NCI-H510A treated with DMSO at 0.1 percent for 48 hours (cell line): ENCODE results near the gene ST8SIA4.
A peak's percentile ranks its signal among the peaks of the same experiment; 100 is the strongest.
"Not testable (repeated sequence)": the region's sequence is repeated elsewhere in the genome, so short reads cannot be mapped to it uniquely, and the experiment has no call there.

Source experiments
- DNase-seq: peaks from one replicate; lab custom pipeline; 2025; lab: John Stamatoyannopoulos, UW

The ST8SIA4 gene

DNA sequence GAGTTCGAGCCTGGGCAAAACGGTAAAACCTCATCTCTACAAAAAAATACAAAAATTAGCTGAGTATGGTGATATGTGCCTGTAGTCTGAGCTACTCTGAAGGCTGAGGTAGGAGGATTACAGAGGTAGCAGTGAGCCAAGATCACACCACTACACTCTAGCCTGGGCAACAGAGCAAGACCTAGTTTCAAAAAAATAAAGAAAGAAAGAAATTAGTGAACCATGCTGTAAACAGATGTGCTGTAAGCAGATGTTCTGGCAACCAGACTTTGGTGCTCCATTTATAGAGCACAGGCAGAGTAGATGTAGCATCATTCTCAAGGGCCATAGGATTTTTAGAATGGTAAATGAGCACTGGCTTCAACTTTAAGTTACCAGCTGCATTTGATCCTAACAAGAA, 115.4 kb downstream of the ST8SIA4 start:
- DNase-seq = no peak

DNA sequence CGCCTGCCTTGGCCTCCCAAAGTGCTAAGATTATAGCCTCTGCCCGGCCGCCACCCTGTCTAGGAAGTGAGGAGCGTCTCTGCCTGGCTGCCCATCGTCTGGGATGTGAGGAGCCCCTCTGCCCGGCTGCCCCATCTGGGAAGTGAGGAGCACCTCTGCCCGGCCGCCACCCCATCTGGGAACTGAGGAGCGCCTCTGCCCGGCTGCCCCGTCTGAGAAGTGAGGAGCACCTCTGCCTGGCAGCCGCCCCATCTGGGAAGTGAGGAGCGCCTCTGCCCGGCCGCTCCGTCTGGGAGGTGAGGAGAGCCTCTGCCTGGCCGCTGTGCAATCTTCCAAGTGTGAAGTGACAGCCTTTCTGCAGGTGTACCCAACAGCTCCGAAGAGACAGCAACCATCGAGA, 117.5 kb downstream of the ST8SIA4 start:
- not testable (repeated sequence) for DNase-seq

DNA sequence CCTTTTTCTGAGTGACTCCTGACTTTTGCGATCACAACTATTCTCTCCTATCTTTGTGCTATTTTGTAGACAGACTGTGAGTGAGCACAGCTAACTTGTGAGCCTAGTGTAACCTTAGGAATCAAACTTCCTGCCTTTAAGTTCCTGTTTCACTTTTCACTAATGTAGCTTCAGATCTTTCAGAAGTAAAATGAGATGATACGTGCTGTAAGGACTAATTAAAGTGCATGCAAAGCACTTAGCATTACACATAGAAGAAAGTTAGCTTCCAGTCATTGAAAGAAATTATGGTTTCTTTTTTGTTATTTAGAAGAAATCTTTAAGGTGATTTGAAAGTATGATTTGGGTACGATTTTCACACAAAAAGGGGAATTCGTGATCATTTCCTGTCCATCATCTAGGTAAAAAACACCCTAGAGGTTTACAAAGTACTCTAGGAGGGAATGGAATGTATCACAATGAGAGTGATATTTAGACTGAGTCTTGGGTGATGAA, 122.7 kb downstream of the ST8SIA4 start:
- no peak for DNase-seq

DNA sequence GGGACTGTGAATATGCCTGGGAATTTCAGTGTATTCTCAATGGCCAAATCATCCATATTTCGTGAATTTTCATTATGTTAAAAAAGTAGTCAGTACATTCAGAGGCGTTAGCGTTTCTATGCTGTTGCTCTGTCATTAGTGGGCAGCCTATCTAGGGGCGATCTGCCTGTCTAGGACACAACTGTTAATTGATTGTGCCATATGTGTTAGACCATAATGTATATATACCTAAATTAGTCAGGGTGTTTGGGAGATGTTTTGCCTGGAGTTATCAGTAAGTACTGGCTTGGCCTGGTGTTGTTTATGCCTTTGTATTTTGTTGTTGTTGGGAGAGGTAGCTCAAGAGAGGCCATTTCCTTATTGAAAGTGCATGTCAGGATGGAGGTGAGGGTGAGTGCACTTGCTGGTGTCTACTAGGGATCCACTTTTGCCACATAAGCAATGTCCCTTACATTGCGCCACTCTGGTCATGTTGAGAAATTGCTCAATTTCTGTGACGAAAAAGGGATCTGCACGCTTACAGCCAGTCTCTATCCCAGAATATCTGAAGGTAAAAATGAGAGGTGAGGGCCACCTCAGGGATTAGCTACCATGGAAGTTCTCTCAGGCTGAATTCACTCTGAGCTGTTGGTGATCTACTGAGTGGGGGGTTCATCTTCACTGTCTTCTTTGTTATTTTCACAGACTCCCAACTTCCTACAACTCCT, 123.3 kb downstream of the ST8SIA4 start:
- DNase-seq = no peak

DNA sequence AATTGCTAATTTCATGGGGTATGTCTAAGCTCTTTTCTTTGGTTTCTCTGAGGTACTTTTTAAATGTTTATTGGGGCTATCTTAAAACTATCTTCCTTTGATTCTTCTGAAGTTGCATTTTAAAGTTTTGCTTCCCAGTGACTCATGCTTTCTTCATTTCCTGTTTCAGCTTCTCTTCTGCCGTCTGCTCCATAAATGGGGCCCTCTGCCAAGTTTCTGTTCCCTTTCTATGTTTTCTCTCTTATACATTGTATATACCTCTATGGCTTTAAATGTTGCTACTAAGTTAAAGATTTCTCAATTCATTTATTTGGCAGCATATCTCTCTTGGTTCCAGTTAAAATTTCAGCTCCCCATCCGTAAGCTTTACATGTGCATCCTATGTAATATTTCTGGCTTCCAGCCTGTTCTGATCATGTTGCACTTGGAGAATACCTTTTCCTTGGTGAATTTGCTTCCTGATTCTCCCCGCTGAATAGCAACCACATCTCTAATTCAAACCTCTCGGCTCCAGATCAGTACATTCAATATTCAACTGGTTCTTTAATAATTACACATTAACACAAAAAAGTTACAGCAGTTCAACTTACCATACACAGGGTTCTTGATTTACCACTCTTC, 125.3 kb downstream of the ST8SIA4 start:
- no peak for DNase-seq

DNA sequence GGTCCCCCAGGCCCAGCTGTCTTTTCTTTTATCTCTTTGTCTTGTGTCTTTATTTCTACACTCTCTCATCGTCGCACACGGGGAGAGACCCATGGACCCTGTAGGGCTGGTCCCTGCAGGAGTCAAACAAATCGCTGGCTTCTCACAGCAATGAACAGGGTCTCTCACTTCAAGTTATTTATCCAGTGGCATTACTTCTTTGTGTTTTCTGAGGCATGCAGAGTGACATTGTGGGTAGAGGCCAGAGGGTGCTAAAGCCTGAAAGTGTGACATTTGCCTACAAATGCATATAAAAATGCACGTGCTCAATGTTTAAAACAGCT, 127.6 kb downstream of the ST8SIA4 start:
- DNase-seq = no peak

DNA sequence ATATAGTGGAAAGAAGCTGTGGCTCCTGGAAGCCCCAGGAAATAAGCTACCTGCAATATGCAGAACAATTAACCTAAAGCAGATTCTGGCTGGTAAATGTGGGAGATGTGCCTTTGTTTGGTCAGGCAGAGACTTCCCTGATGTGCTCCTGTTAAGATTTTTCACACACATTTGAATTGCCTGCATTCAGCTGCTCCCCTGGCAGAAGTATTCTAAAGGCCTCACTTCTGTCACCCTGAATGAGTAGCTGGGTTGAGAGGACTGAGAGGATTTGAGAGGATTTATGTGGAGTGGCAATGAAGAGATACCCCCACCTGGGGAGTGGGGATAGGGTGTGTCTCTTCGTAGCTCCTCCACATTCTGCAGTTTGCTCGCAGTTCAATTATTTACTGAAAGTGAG, 130.5 kb downstream of the ST8SIA4 start:
- peak; percentile 43 for DNase-seq

DNA sequence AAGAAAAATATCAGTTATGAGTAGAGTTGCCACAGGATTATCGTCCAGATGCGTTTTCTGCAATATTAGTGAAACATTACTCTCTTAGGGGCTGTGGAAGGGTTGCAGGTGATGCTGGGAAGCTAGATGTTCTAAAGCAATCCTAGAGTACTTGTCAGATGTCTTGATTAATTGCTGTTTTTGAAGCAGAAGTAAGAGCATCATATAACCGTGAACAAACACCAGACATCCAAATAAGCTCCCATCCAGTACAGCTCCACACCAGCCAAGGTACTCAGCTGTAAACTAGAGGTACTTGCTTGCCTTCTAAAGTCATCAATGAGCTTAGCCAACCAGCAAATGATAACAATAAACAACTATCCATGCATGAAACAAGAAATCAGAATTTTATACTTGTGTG, 131.1 kb downstream of the ST8SIA4 start:
- peak; percentile 63 for DNase-seq

DNA sequence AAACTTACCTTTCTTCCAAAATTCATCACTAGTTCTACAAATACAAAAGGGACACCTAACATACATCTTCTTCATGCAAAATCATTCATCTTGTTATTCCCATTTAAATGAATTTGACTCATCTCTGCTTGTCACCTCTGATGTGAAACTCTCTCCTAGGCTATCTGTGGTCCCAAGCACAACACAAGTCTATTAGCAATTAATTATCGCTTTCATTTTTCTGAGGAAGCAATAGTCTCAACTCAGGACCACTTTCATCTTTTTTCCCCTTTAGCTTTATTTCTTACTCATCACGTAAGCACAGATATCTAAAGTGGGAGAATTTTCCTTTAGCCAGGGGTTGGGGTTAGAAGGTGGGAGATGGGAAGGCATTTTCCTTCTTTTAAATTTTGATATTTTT, 131.9 kb downstream of the ST8SIA4 start:
- DNase-seq = no peak

DNA sequence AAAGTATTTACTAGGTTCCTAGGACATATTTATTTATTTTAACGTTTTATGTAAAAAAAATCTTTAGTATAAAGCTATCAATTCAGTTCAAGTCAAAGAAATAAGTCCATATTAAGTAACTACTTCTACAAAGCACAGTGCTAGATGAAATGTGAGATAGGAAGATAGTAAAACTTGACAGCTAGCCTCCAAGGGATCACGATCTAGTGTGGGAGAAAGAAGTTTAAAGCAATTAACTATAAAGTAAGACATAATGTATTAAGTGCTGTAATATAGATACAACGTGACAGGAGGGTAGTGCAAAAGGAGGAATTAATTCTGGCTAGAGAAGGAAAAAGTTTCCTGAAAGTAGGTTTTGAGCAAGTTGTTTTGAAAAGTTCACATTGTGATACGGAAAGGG, 134.9 kb downstream of the ST8SIA4 start:
- no peak for DNase-seq

DNA sequence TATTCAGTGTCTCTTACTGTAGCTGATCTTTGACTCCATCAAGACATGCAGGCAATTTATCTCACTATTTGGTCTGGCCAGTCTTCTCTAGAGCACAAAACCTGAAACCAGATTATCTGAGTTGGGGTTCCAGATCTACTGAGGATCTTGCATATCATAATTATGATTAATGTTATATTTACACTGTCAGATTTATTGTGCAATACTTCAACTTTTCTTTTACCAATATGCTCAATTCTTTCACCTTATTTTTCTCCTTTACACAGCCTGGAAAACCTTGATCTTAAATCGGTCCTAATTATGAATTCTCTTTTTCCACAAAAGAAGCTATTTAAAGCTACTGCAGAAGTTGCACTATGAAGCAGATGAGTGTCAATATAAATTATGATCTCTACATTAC, 140.1 kb downstream of the ST8SIA4 start:
- DNase-seq = no peak

DNA sequence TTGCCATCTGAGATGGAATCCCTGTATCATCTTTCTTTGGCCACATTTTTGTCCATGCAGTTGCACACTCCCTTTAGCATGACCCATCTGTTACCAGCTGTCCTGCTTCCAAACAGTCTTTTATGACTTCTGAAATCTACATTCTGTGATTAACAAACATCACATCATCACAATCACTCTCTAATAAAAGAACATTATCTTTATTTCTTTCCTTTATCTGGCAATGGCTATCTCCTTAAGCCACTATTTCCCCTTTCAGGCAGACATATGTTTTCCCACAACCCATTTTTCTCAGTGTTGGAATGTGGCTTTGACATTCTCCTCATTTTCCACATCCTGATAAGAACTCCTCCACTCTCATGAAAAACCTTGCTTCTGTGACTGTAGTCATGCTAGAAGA, 141.0 kb downstream of the ST8SIA4 start:
- no peak for DNase-seq

DNA sequence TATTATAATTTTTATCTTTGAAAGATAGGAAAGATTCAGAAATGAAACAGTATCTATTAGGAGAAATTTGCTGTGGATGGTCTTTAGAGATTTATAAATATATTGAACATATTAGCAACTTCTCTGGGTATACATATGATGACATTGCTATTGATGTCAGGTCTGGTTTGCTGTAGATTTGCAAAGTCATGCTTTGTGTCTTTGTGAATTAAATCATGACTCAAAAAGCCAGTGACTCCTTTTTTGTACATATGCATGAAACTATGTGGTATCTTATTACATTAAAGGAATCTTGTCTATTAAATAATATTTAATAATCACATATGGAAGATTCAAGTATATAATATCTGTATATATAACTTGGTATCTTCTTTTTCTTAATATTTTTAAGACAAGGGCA, 141.9 kb downstream of the ST8SIA4 start:
- no peak for DNase-seq

DNA sequence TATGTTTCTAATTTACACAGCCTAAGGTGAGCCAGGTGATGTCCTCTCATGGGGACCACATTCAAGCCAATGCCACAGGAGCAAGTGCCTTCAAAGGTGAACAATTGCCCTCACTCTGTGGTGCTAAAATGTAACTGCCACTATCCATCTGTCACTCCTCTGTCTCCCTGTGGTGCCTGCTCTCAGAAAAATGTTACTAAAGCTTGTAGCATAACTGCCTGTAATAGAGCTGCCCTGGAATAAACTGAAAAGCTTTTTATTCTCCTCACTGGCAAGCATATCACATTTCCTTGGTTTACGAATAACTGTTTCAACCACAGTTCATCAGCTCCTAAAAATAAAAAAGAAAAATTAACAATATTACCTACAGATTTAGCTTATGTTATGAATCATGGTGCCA, 142.4 kb downstream of the ST8SIA4 start:
- no peak for DNase-seq

DNA sequence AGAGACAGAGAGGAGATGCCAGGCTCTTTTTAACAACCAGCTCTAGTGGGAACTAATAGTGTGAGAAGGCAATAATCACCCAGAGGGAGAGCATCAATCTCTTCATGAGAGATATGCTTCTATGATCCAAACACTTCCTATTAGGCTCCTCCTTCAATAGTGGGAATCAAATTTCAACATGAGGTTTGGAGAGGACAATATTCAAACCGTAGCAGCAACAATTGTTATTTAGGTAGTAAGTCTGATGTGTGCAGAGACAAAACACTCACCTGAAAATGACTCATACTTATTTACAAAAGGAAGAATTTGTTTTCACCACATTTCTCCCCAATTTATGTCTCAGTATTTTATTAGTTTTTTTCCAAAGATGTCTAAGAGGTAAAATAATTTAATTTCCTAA, 144.3 kb downstream of the ST8SIA4 start:
- DNase-seq = peak; percentile 16

DNA sequence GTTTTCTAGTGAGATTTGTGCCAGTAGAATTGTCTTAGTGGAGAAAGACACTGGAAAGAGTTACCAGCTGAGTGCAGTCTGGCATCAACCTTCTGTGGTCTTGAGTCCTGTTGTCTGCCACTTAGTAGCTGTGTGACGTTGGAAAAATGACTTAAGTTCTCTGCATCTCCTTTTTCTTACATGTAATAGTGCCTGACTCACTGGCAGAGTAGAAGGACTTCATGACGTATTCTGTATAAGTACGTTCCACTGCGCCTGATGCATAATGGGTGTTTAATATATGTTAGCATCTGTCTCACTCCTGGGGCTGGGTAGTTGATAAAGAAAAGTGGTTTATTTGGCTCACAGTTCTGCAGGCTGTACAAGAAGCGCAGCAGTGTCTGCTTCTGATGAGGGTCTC, 144.8 kb downstream of the ST8SIA4 start:
- no peak for DNase-seq

DNA sequence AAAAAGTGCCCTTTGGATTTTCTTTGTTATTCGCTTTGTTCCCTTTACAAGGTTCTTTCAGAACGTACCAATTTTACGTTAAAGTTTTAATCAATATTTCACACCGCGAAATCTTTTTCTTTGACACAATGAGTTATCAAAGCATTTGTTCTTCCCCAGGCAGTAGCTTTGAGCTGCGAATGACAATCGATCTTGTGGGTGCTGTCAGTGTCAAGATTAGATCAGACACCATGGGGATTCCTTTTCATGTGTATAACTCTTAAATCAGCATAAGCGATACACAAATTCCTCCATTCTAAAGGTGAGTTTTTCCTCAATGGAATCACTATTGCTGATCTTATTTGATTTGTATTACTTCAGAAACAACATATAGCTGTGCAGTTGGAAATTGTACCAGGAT, 145.5 kb downstream of the ST8SIA4 start:
- DNase-seq = no peak
